PC-9 (cell line): ENCODE data around the gene STX5.
"Not testable (repeated sequence)": the region's sequence is repeated elsewhere in the genome, so short reads cannot be mapped to it uniquely, and the experiment has no call there.

Source experiments
- CTCF ChIP-seq: fragments of 200-600 bp; sonication (generic); conservative IDR thresholded peaks from 2 replicates; pipeline ENCODE4 v1.6.1; 2017; ENCODE audit warnings: mixed run types, antibody characterized with exemption, mild to moderate bottlenecking, moderate library complexity
- EZH2 ChIP-seq: fragments of 200-600 bp; sonication (generic); IDR thresholded peaks from 2 replicates; pipeline ENCODE4 v1.8.0; 2017; ENCODE audit warnings: antibody characterized with exemption, low read depth

GRCh38 chr11:62840721-62841360 is 9.0 kb upstream of the STX5 start:
- TF ChIP-seq CTCF, EZH2: not testable (repeated sequence)
